PFSK-1 (cell line): ENCODE data around the gene ADAMTS9.

ENCODE experiments used
- FOXP2 ChIP-seq: optimal IDR thresholded peaks from 2 replicates; pipeline ENCODE3; 2011; ENCODE audit warnings: borderline replicate concordance, control low read depth, inconsistent platforms; ENCODE audit not compliant: insufficient read depth; ENCODE audit errors: extremely low read length, extremely low read depth
- POLR2AphosphoS5 ChIP-seq: IDR thresholded peaks from 2 replicates; pipeline ENCODE4 v1.6.1; 2012; ENCODE audit warnings: low read depth, mild to moderate bottlenecking, control low read depth, low read length, moderate library complexity
- REST ChIP-seq, 2 experiments: IDR thresholded peaks; 2 replicates each; pipeline versions ENCODE4 v1.6.1 to v1.8.0; 2011 to 2012; ENCODE audit warnings: low read depth in 2 of 2, low read length in 2 of 2, control low read depth in 1 of 2, inconsistent platforms in 1 of 2, mild to moderate bottlenecking in 1 of 2, moderate library complexity in 1 of 2; ENCODE audit not compliant: insufficient read depth in 1 of 2
- SIN3A ChIP-seq: IDR thresholded peaks from 2 replicates; pipeline ENCODE4 v1.6.1; 2012; ENCODE audit warnings: mild to moderate bottlenecking, low read length, moderate library complexity, borderline replicate concordance; ENCODE audit not compliant: insufficient read depth
- TAF1 ChIP-seq: IDR thresholded peaks from 2 replicates; pipeline ENCODE4 v1.6.1; 2012; ENCODE audit warnings: low read length, control low read depth, borderline replicate concordance; ENCODE audit not compliant: insufficient read depth

Gene ADAMTS9

GRCh38 chr3:64716110-64716710 is 28.4 kb upstream of the ADAMTS9 start:
- TF ChIP-seq TAF1, result no peak
- no peak for TF ChIP-seq POLR2AphosphoS5
- no peak for TF ChIP-seq SIN3A
- TF ChIP-seq REST (IDR thresholded peaks at IDR 0.05; ENCODE audit: insufficient read depth in 1 of 2, low read depth in 2 of 2, low read length in 2 of 2), result no peak
- TF ChIP-seq FOXP2, result no peak

DNA sequence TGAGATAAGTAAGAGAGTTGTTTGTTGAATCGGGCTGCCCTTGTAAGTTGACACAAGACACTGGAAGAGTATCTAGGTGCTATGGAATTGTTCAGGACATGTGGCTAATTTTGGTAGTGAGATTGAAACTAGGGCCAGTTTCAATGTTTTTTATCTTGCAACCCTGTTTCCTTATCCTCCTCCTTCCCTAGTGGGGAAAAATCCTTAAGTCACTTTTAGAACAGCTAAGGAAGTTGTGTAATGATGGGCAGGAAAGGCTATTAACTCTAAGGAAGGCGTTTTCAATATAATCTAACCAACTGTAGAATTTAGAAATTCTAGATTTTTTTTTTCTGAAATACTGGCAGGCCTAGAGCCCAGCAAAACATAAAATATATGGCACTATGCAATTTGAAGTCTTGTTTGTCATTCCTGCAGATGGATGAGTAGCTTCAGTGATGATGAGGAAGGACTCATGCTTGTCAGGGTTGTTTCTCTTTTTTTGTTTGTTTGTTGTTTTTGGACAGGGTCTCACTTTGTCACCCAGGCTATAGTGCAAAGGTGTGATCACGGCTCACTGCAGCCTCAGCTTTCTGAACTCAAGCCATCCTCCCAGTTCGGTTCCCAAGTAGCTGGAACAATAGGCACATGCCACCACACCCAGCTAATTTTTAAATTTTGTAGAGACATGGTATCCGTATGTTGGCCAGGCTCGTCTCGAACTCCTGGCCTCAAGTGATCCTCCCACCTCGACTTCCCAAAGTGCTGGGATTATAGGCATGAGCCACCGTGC is 27.6 kb upstream of the ADAMTS9 start:
- TF ChIP-seq TAF1 (no peak), SIN3A (no peak)

DNA sequence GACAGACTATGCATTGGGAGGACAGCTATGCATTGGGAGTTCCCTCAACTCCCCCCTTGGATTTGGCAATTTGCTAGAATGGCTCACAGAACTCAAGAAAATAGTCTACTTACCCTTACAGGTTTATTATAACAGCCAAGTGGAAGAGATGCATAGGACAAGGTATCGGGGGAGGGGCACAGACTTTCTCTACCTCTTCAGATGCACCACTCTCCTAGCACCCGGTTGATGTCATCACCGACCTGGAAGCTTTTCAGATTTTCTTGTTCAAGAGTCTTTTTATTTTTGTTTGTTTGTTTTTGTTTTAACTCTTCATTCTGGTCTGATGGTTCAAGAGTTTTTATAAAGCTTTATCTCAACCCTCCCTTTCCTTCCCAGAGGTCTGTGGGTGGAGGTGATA is 20.7 kb upstream of the ADAMTS9 start:
- TF ChIP-seq POLR2AphosphoS5 (no peak), SIN3A (no peak), FOXP2 (no peak), TAF1 (no peak), REST (IDR thresholded peaks at IDR 0.05; ENCODE audit: insufficient read depth in 1 of 2, low read depth in 2 of 2, low read length in 2 of 2) (no peak)

DNA sequence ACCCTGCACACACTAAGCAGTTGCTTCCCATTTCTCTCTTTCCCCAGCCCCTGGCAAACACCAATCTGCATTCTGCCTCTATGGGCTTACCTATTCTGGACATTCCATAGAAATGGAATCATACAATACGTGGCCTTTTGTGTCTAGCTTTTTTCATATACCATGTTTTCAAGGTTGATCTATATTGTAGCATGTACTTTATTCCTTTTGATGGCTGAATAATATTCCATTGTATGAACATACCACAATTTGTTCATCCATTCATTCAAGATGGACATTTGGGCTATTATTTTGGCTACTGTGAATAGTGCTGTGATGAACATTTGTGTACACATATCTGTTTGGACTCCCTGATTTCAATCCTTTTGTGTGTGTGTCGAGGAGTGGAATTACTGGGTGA is 18.1 kb upstream of the ADAMTS9 start:
- TF ChIP-seq TAF1 (no peak), FOXP2 (no peak), REST (IDR thresholded peaks at IDR 0.05; ENCODE audit: insufficient read depth in 1 of 2, low read depth in 2 of 2, low read length in 2 of 2) (no peak), SIN3A (no peak), POLR2AphosphoS5 (no peak)

- TF ChIP-seq FOXP2 (no peak), POLR2AphosphoS5 (no peak), TAF1 (no peak), REST (IDR thresholded peaks at IDR 0.05; ENCODE audit: insufficient read depth in 1 of 2, low read depth in 2 of 2, low read length in 2 of 2) (no peak), SIN3A (no peak)
Observed at GRCh38 chr3:64696896-64697295, 9.1 kb upstream of the ADAMTS9 start.
